ENCODE data around the gene CENPS.
"Not testable (repeated sequence)": the region's sequence is repeated elsewhere in the genome, so short reads cannot be mapped to it uniquely, and the experiment has no call there.

Gene CENPS

DNA sequence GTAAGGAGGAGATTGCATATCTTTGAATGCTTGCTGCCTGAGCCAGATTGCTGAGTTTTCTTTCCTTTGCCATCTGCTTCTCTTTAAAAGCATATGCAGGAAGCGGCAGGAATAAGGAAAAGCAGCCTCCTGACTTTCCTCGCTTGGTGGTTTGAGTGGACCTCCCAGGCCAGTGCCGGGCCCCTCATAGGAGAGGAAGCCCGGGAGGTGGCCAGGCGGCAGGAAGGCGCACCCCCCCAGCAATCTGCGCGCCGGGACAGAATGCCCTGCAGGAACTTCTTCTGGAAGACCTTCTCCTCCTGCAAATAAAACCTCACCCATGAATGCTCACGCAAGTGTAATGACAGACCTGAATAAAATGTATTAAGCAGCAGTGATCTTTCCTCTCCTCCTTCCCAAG, 21.1 kb downstream of the CENPS start:
- no peak overlapping the region for H3K4me3 ChIP-seq (ENCODE audit: low read depth, low read length)
- peaks cover 14% of the 10 kb centered on the region; the same call in 1 of the 2 replicates for H3K4me1 ChIP-seq (ENCODE audit: control insufficient read depth, insufficient read depth, low read length)
- no peaks in the 10 kb centered on the region for H3K9me3 ChIP-seq (ENCODE audit: control insufficient read depth, insufficient read depth, low read length)
- H3K27ac ChIP-seq (ENCODE audit: low read depth, low read length) = peak overlapping the region; percentile 51
- no peaks in the 10 kb centered on the region for H3K27me3 ChIP-seq (ENCODE audit: control insufficient read depth, insufficient read depth, low read length)
- no peak overlapping the region for H3K9ac ChIP-seq (ENCODE audit: low read depth, low read length)
- no peaks in the 10 kb centered on the region for H3K36me3 ChIP-seq (ENCODE audit: control insufficient read depth, insufficient read depth, low read length)

DNA sequence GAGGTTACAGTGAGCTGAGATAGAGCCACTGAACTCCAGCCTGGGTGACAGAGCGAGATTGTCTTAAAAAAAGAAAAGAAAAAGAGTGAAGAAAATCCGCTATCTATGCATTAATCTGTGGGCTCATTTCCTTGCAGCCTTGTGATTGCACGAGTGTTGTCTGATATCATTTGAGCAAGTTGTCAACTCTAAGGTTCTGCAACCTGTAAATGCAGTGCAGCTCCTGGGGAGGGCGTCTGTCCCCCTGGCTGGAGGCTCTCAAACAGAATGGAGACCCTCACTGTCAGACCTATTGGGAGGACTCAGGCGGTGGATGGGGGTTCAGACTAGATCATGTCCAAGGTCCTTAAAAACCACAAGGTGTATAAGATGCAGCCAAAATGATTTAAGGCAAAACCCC, 25.8 kb downstream of the CENPS start:
- no peaks in the 10 kb centered on the region for H3K9me3 ChIP-seq (ENCODE audit: control insufficient read depth, insufficient read depth, low read length)
- H3K4me1 ChIP-seq (ENCODE audit: control insufficient read depth, insufficient read depth, low read length) = peaks cover 10% of the 10 kb centered on the region; the same call in 1 of the 2 replicates
- no peak overlapping the region for H3K27ac ChIP-seq (ENCODE audit: low read depth, low read length)
- peaks cover 31% of the 10 kb centered on the region for H3K36me3 ChIP-seq (ENCODE audit: control insufficient read depth, insufficient read depth, low read length)
- H3K27me3 ChIP-seq (ENCODE audit: control insufficient read depth, insufficient read depth, low read length) = no peaks in the 10 kb centered on the region
- H3K4me3 ChIP-seq (ENCODE audit: low read depth, low read length) = no peak overlapping the region
- H3K9ac ChIP-seq (ENCODE audit: low read depth, low read length) = no peak overlapping the region

DNA sequence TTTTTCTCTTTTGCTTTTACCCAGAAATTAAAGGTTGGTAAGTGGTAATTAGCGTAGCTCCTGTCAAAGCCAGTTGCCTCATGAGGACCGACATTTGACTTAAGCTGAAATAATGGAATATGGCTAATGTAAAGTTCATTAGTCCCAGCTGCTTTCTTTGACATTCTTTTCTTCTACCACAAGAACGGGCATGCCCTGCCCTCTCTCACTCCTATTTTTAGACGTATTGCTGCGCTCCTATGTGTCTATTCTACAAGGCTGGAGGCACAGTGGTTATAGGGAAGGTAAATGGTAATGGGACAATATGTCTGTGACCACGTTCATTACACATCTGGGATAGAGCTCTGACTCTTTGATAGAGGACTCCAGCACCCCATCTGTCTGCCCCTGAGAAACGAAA, 26.4 kb downstream of the CENPS start:
- Histone ChIP-seq H3K27ac (ENCODE audit: low read depth, low read length) (no peak overlapping the region), H3K9me3 (ENCODE audit: control insufficient read depth, insufficient read depth, low read length) (no peaks in the 10 kb centered on the region), H3K4me1 (ENCODE audit: control insufficient read depth, insufficient read depth, low read length) (peaks cover 3% of the 10 kb centered on the region; the same call in 1 of the 2 replicates), H3K27me3 (ENCODE audit: control insufficient read depth, insufficient read depth, low read length) (no peaks in the 10 kb centered on the region), H3K36me3 (ENCODE audit: control insufficient read depth, insufficient read depth, low read length) (peaks cover 36% of the 10 kb centered on the region), H3K4me3 (ENCODE audit: low read depth, low read length) (no peak overlapping the region), H3K9ac (ENCODE audit: low read depth, low read length) (no peak overlapping the region)

DNA sequence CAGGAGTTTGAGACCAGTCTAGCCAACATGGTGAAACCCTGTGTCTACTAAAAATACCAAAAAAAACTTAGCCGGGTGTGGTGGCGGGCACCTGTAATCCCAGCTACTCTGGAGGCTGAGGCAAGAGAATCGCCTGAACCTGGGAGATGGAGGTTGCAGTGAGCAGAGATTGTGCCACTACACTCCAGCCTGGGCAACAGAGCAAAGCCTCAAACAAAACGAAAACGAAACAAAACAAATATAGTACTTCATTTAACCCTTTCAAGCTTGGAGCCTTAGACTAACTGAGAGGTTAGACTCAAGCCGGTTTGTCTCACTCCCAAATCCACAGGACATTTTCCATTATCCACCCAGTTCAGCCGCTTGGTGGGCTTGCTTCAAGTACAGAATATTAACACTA, 27.2 kb downstream of the CENPS start:
- not testable (repeated sequence) for H3K9ac ChIP-seq (ENCODE audit: low read depth, low read length); H3K4me1 ChIP-seq (ENCODE audit: control insufficient read depth, insufficient read depth, low read length); H3K27me3 ChIP-seq (ENCODE audit: control insufficient read depth, insufficient read depth, low read length); H3K4me3 ChIP-seq (ENCODE audit: low read depth, low read length); H3K9me3 ChIP-seq (ENCODE audit: control insufficient read depth, insufficient read depth, low read length); H3K27ac ChIP-seq (ENCODE audit: low read depth, low read length)
- peaks cover 41% of the 10 kb centered on the region for H3K36me3 ChIP-seq (ENCODE audit: control insufficient read depth, insufficient read depth, low read length)

DNA sequence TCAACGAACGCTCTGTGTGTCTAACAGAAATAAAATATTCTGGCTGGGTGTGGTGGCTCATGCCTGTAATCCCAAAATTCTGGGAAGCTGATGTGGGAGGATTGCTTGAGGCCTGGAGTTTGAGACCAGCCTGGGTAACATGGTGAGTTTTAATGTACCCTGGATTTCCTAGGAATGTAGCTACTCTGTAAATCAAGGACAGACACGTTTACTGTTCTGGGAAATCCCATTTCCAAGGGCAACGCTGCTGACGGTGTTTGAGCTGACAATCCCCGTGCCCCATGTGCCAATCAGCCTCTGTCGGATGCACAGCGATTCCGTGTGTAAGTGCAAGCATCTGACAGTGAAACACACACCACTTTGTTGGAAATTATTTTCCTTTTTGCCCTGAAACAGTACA, 27.6 kb downstream of the CENPS start:
- Histone ChIP-seq H3K4me3 (ENCODE audit: low read depth, low read length) (no peak overlapping the region), H3K4me1 (ENCODE audit: control insufficient read depth, insufficient read depth, low read length) (no peaks in the 10 kb centered on the region), H3K9me3 (ENCODE audit: control insufficient read depth, insufficient read depth, low read length) (no peaks in the 10 kb centered on the region), H3K27ac (ENCODE audit: low read depth, low read length) (no peak overlapping the region), H3K9ac (ENCODE audit: low read depth, low read length) (no peak overlapping the region), H3K36me3 (ENCODE audit: control insufficient read depth, insufficient read depth, low read length) (peaks cover 45% of the 10 kb centered on the region), H3K27me3 (ENCODE audit: control insufficient read depth, insufficient read depth, low read length) (no peaks in the 10 kb centered on the region)

DNA sequence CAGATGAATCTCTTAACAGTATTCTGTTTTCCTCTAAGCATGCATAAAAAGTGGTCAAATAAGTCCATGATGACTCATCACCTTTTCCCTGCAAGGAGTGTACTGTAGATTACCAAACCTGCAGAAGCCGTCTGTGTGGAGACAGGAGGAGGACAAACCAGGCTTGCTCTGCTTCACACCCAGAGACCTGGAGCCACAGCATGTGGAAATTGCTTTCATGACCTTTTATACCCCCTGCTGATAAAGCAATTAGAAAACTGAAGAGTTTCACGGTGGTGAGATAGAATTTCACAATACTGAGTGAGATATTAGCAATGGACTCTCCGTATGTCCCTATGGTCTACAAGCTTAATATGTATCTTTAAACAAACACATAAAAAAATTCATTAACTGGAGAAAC, 29.0 kb downstream of the CENPS start:
- no peaks in the 10 kb centered on the region for H3K27me3 ChIP-seq (ENCODE audit: control insufficient read depth, insufficient read depth, low read length)
- no peak overlapping the region for H3K27ac ChIP-seq (ENCODE audit: low read depth, low read length)
- H3K4me3 ChIP-seq (ENCODE audit: low read depth, low read length) = no peak overlapping the region
- H3K9ac ChIP-seq (ENCODE audit: low read depth, low read length) = no peak overlapping the region
- H3K4me1 ChIP-seq (ENCODE audit: control insufficient read depth, insufficient read depth, low read length) = no peaks in the 10 kb centered on the region
- H3K9me3 ChIP-seq (ENCODE audit: control insufficient read depth, insufficient read depth, low read length) = no peaks in the 10 kb centered on the region
- H3K36me3 ChIP-seq (ENCODE audit: control insufficient read depth, insufficient read depth, low read length) = peaks cover 55% of the 10 kb centered on the region

DNA sequence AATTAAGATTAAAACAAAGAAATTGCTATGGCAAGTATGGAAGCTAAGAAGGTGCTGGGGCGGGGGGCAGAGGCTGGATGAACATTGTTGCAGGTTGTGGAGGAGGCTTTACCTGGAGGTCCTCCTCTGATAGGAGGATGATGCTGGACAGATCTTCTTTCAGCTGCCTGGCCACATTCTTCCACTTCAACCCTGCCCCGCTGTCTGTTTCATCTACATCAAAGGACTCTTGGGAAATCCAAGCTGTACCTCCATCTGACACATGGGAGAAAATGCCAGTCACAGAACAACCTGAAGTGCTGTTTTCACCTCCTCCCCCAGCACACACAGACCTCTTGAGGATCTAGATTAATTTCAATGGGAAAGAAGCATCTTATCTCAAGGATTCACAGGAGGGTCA, 36.8 kb downstream of the CENPS start:
- peaks cover 77% of the 10 kb centered on the region for H3K36me3 ChIP-seq (ENCODE audit: control insufficient read depth, insufficient read depth, low read length)
- no peak overlapping the region for H3K9ac ChIP-seq (ENCODE audit: low read depth, low read length)
- H3K27ac ChIP-seq (ENCODE audit: low read depth, low read length) = no peak overlapping the region
- H3K9me3 ChIP-seq (ENCODE audit: control insufficient read depth, insufficient read depth, low read length) = no peaks in the 10 kb centered on the region
- no peak overlapping the region for H3K4me3 ChIP-seq (ENCODE audit: low read depth, low read length)
- no peaks in the 10 kb centered on the region for H3K27me3 ChIP-seq (ENCODE audit: control insufficient read depth, insufficient read depth, low read length)
- H3K4me1 ChIP-seq (ENCODE audit: control insufficient read depth, insufficient read depth, low read length) = peaks cover 7% of the 10 kb centered on the region; the same call in 1 of the 2 replicates

DNA sequence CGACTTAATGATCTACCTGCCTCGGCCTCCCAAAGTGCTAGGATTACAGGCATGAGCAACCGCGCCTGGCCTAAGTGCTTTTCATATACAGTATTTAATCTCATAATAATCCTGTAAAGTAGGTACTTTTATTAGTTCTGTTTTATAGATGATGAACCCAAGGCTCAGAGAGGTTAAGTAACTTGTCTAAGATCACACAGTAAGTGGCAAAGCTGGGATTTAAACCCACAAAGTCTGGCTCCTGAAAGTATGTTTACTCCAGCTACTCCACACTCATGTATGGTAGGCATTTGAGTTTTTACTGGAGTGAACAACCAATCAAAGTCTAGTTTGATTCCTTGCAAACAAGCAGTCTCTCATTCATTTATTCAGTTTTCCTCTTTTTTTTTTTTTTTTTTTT, 39.8 kb downstream of the CENPS start:
- no peak overlapping the region for H3K4me3 ChIP-seq (ENCODE audit: low read depth, low read length)
- H3K9ac ChIP-seq (ENCODE audit: low read depth, low read length) = no peak overlapping the region
- no peaks in the 10 kb centered on the region for H3K9me3 ChIP-seq (ENCODE audit: control insufficient read depth, insufficient read depth, low read length)
- peaks cover 50% of the 10 kb centered on the region for H3K36me3 ChIP-seq (ENCODE audit: control insufficient read depth, insufficient read depth, low read length)
- H3K27ac ChIP-seq (ENCODE audit: low read depth, low read length) = no peak overlapping the region
- no peaks in the 10 kb centered on the region for H3K27me3 ChIP-seq (ENCODE audit: control insufficient read depth, insufficient read depth, low read length)
- H3K4me1 ChIP-seq (ENCODE audit: control insufficient read depth, insufficient read depth, low read length) = peaks cover 7% of the 10 kb centered on the region; the same call in 1 of the 2 replicates

DNA sequence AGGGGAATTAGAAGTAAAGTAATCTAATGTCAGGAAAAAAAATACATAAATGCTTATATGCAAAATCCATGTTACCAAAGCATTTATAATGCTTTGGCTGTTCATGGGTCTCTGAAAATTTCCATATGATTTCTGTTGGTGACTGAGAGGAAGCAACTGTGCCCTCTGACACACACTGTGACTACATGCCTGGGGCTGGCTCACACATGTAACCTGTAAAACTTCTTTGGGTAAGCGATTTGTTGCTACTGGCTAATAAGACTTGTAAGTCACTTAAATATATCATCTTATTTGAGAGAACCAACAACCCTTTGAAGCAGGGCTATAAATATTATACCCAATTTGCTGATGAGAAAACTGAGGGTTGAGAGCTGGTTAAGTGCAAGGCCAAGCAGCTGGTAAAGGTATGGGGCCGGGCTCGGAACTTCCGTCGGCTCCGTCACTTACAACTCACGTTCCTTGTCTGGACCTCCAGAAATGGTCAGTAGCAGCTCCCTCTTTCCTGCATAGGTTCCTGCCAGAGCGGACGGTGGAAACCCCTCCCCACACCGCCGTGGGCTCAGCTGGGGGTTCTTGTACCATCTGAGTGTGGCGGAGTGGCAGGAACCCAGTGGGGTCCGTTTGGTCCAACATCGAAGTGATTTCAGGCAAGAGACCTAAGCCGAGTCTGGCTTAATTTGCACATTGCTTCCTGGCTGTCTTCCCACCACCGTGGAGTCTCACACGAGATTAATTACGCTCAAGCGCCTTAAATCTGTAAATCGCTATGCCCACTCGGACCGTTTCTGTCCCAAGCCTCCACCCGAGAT, 41.4 kb downstream of the CENPS start:
- Histone ChIP-seq H3K27me3 (ENCODE audit: control insufficient read depth, insufficient read depth, low read length) (no peaks in the 10 kb centered on the region), H3K9me3 (ENCODE audit: control insufficient read depth, insufficient read depth, low read length) (no peaks in the 10 kb centered on the region), H3K27ac (ENCODE audit: low read depth, low read length) (peak overlapping the region; percentile 85), H3K36me3 (ENCODE audit: control insufficient read depth, insufficient read depth, low read length) (peaks cover 34% of the 10 kb centered on the region), H3K9ac (ENCODE audit: low read depth, low read length) (peak overlapping the region; percentile 77), H3K4me1 (ENCODE audit: control insufficient read depth, insufficient read depth, low read length) (peaks cover 13% of the 10 kb centered on the region; the same call in 1 of the 2 replicates), H3K4me3 (ENCODE audit: low read depth, low read length) (peak overlapping the region; percentile 89)

DNA sequence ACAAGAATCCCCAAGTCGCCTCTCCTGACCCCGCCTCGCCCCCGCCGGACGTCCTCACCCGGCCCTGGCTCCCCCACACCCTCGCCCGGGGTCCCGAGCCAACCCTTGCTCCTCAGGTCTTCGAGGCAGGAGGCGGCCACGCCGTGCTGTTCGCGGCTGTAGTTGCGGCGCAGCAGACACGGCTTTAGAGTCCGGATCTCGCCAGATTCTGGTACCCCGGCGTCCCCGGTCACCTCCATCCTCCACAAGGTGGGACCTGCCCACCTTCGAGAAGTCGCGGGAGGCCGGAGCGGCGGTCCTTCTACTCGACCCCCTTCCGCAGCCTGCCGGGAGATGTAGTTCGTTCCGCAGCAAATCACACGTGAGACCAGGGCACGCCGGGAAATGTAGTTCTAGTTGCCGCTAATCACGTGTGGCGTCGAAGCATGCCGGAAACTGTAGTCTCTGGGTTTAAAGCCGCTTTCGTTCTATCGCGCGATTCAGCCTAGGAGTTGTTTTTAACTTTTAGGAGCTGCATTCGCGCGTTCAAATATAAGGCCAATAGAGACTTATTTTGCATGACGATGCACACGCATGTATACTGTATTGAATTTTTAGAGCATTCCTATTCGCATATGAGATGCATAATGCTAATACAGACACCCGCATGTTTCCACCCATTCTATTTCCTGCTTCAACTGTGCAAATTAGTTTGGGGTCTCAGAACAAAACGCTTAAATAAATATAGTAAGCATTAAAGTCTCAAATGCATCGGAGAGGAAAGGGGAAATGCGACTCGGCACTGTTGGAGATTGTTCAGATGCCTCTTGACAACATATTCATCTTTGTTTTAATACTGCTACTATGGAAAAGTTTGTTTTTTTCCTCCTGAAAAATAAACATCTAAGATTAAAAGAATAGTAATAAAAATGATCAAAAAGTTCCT, 42.2 kb downstream of the CENPS start, which contains the start of gene DFFA:
TSS of gene DFFA (minus strand) at position 310 of the 925 bp plus-strand sequence. CDS start at position 239, 71 bp downstream.
- Histone ChIP-seq H3K4me1 (ENCODE audit: control insufficient read depth, insufficient read depth, low read length) (peaks cover 13% of the 10 kb centered on the region; the same call in 1 of the 2 replicates), H3K4me3 (ENCODE audit: low read depth, low read length) (peak within 1 kb of the TSS; percentile 89), H3K36me3 (ENCODE audit: control insufficient read depth, insufficient read depth, low read length) (peaks cover 25% of the 10 kb centered on the region), H3K27me3 (ENCODE audit: control insufficient read depth, insufficient read depth, low read length) (no peaks in the 10 kb centered on the region), H3K27ac (ENCODE audit: low read depth, low read length) (peak within 1 kb of the TSS; percentile 85), H3K9ac (ENCODE audit: low read depth, low read length) (peak within 1 kb of the TSS; percentile 77), H3K9me3 (ENCODE audit: control insufficient read depth, insufficient read depth, low read length) (no peaks in the 10 kb centered on the region)

All from HUES48 (cell line).